Measurements from ENCODE around the gene TRAK1. TPM values are rescaled to one million over a fixed set of nuclear protein-coding genes. Genes with fewer than 3 reads are reported as not detected.

TRAK1 gene
- total RNA-seq, 1 donor from 2014 or later: 58.4 TPM

DNA sequence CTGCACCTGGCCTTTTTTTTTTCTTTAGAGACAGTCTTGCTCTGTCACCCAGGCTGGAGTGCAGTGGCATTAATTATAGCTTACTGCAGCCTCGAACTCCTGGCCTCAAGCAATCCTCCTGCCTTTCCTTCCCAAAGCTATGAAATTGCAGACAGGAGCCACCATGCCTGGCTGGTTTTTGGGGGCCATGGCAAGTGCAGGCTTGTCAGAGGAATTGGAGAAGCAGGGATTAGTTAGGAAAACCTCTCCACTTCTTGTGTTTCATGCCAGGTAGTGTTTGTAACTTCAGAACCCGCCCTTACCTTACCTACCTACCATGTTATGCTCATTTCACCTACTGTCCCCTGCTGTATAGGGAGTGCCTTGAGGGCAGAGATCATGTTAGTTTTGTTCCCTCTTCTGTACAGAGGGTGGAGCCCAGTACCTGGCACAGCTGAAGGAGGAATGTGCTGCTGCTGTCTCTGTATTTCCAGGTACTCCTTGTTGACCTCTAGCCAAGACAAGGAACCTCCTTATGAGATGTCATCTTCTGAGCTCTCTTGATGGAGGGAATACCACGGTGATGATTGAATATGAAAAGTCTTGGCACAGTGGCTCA, 43.8 kb downstream of the TRAK1 start:
- peaks cover 13% of the 10 kb centered on the region for H3K4me1 Mint-ChIP-seq
- H3K9me3 Mint-ChIP-seq: no peaks in the 10 kb centered on the region
- ATAC-seq (ENCODE audit: low read depth) (no peak), DNase-seq (no peak)
- POLR2A ChIA-PET: no interaction called here
- H3K27me3 Mint-ChIP-seq: no peaks in the 10 kb centered on the region
- peak overlapping the region; percentile 20 for H3K27ac Mint-ChIP-seq
- intact Hi-C loops (cut with micrococcal nuclease): no loop called here
- no peak overlapping the region for H3K4me3 Mint-ChIP-seq
- TF ChIP-seq, protein P1, sequence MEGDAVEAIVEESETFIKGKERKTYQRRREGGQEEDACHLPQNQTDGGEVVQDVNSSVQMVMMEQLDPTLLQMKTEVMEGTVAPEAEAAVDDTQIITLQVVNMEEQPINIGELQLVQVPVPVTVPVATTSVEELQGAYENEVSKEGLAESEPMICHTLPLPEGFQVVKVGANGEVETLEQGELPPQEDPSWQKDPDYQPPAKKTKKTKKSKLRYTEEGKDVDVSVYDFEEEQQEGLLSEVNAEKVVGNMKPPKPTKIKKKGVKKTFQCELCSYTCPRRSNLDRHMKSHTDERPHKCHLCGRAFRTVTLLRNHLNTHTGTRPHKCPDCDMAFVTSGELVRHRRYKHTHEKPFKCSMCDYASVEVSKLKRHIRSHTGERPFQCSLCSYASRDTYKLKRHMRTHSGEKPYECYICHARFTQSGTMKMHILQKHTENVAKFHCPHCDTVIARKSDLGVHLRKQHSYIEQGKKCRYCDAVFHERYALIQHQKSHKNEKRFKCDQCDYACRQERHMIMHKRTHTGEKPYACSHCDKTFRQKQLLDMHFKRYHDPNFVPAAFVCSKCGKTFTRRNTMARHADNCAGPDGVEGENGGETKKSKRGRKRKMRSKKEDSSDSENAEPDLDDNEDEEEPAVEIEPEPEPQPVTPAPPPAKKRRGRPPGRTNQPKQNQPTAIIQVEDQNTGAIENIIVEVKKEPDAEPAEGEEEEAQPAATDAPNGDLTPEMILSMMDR (IDR thresholded peaks at IDR 0.05): no peak
- CTCF ChIA-PET: interaction anchor here (1.5 kb wide), 1 partner anchor 56 kb away, joined by 4 read pairs; no protein-coding TSS in a partner anchor
- peaks cover 51% of the 10 kb centered on the region for H3K36me3 Mint-ChIP-seq (ENCODE audit: low read depth)

DNA sequence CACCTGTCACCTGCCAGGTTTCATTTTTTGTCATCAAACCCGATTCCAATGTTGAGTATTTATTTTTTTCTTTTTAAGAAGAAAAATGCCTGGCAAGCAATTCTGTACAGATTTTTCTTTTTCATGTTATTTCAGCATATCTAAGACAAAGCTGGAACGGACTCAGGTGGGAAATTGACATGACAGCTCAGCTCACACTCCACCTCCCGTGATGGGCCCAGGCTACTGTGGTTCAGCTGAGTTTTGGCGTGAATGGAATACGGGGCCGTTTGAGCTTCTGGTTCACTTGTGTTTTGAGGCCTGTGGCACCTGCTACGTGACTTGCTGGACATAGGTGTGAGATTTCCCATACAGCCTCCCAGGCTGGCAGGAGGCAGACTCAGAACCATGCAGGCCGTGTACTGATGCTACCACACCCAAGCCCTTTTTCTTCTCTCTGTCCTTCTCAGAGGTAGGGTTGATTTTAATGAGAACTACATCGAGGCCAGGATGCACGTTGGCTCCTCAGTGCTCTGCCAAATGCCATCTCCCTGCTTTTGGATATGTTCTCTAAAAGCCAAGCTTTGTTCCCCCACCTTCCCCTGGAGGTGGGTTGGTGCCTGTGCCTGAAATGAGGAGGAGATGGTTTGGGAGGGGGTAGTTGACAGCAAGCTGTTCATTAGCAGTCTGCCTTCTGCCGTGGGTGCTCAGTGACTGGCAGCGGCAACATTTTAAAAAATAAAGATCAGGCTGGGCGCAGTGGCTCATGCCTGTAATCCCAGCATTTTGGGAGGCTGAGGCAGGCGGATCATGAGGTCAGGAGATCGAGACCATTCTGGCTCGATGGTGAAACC, 48.7 kb downstream of the TRAK1 start:
- no peak overlapping the region for H3K4me3 Mint-ChIP-seq
- TF ChIP-seq, protein P1 (IDR thresholded peaks at IDR 0.05): no peak
- H3K4me1 Mint-ChIP-seq: peaks cover 26% of the 10 kb centered on the region
- H3K27ac Mint-ChIP-seq: no peak overlapping the region
- CTCF ChIA-PET: interaction anchor here (0.5 kb wide), 1 partner anchor 56 kb away, joined by 3 read pairs; no protein-coding TSS in a partner anchor
- intact Hi-C loops (cut with micrococcal nuclease): no loop called here
- no peak for DNase-seq
- H3K36me3 Mint-ChIP-seq (ENCODE audit: low read depth): peaks cover 43% of the 10 kb centered on the region
- no peak for ATAC-seq (ENCODE audit: low read depth)
- no peaks in the 10 kb centered on the region for H3K9me3 Mint-ChIP-seq
- POLR2A ChIA-PET: no interaction called here
- H3K27me3 Mint-ChIP-seq: no peaks in the 10 kb centered on the region

DNA sequence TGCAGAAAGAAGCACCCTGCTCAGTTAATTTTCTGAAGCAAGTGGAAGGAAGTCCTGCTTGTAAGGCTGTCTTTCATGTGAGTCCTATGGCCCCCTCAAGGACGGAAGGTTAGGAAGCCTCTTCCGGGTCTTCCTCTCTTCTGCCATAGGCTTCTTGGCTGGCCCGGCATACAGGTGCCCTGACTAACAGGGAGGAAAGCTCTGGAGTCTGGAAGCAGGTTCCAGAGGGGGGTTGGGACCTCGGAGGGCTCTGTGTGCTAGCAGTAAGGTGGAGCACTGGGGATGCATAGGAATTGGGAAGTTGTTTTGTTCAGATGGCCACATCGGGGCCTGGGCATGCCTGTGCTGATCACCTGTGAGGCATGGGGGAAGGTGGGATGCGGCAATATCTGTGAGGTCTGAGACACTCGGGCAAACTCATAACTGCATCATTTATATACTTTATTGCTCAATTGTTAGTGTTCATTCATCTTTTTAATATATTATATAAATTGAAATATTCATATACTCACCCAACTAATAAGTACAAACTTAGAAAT, 49.6 kb downstream of the TRAK1 start:
- ChIA-PET POLR2A (no interaction called here), CTCF (no interaction called here)
- Mint-ChIP-seq H3K4me1 (peaks cover 22% of the 10 kb centered on the region), H3K27me3 (no peaks in the 10 kb centered on the region), H3K9me3 (no peaks in the 10 kb centered on the region), H3K36me3 (ENCODE audit: low read depth) (peaks cover 39% of the 10 kb centered on the region), H3K4me3 (no peak overlapping the region), H3K27ac (no peak overlapping the region)
- ATAC-seq (ENCODE audit: low read depth): no peak
- intact Hi-C loops (cut with micrococcal nuclease): no loop called here
- TF ChIP-seq, protein P1 (IDR thresholded peaks at IDR 0.05): no peak
- DNase-seq: no peak

DNA sequence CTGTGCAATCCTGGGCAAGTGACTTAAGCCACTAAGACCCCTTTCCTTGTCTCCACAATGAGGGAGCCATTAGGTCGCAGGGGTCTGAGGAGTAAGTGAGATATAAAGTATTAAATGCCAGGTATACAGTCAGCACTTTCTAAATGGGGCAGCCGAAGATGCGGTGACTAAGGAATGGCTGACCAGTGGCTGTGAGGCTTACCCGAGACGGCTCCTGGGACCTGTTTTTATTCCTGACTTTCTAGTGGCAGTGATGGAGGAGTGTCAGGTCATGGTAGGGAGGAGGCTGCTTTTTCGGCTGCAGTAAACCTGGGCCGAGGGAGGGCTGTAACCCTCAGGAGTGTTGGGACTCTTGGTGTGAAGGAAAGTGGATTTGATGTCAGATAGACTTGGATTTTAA, 52.3 kb downstream of the TRAK1 start:
- peaks cover 39% of the 10 kb centered on the region for H3K36me3 Mint-ChIP-seq (ENCODE audit: low read depth)
- TF ChIP-seq, protein P1 (IDR thresholded peaks at IDR 0.05): no peak
- no peak for ATAC-seq (ENCODE audit: low read depth)
- no peaks in the 10 kb centered on the region for H3K9me3 Mint-ChIP-seq
- H3K4me1 Mint-ChIP-seq: peaks cover 47% of the 10 kb centered on the region
- H3K27me3 Mint-ChIP-seq: no peaks in the 10 kb centered on the region
- CTCF ChIA-PET: interaction anchor here (1.2 to 2.1 kb wide), 2 partner anchors 24 to 48 kb away, joined by 3 to 7 read pairs; no protein-coding TSS in a partner anchor
- no peak for DNase-seq
- intact Hi-C loops (cut with micrococcal nuclease): no loop called here
- no peak overlapping the region for H3K4me3 Mint-ChIP-seq
- POLR2A ChIA-PET: no interaction called here
- H3K27ac Mint-ChIP-seq: no peak overlapping the region

DNA sequence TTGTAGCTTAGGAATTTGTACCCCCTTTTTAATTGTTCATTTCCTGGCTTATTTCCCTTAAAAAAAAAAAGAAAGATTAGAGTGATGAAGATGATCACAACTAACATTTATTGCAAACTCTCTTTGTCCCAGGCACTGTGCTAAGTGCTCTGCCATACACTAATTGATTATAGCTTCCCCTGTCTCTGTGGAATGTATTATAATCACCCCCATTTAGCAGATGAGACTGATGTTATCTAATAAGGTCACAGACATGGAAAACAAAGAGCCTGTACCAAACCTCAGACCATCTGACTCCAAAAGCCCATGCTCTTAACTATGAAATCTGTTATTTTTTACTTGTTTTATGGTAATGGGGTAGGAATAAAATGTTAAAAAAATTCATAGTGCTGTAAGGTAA, 53.1 kb downstream of the TRAK1 start:
- ATAC-seq (ENCODE audit: low read depth) (no peak), DNase-seq (no peak)
- Mint-ChIP-seq H3K4me3 (no peak overlapping the region), H3K36me3 (ENCODE audit: low read depth) (peaks cover 33% of the 10 kb centered on the region), H3K27me3 (no peaks in the 10 kb centered on the region), H3K4me1 (peaks cover 55% of the 10 kb centered on the region), H3K9me3 (no peaks in the 10 kb centered on the region), H3K27ac (no peak overlapping the region)
- intact Hi-C loops (cut with micrococcal nuclease): no loop called here
- ChIA-PET POLR2A (no interaction called here), CTCF (interaction anchor here (1.2 to 2.1 kb wide), 2 partner anchors 25 to 47 kb away, joined by 3 to 7 read pairs; no protein-coding TSS in a partner anchor)
- TF ChIP-seq, protein P1 (IDR thresholded peaks at IDR 0.05): no peak
